Measurements from ENCODE around the gene IQCE.

IQCE gene

DNA sequence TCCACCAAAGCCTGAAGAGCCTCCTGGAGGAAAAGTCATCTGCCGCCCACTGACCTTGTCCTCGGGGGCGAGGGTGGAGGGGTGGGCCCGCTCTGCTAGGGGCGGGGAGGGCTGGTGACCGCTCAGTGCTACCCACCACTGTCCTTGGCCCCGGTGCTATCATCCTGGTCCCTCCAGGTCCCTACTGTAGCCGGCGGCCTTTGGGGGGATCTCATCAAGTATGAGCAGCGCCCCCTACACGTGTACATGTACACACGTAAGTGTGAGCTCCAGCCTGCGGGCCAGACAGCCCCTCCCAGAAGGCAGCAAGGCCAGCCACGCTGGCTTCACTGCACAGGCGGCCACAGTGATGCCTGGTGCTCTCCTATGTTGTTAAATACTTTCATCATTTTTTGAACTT is 92.6 kb downstream of the IQCE start:
- DNase-seq (ENCODE audit: low spot score in 2 of 2) (no peak), ATAC-seq (replicated peaks; ENCODE audit: extremely low read depth, poor library complexity, severe bottlenecking) (no peak)
- no peaks in the 10 kb centered on the region for H3K9me3 Mint-ChIP-seq
- H3K27me3 Mint-ChIP-seq = no peaks in the 10 kb centered on the region
- H3K4me1 Mint-ChIP-seq = no peaks in the 10 kb centered on the region
- H3K36me3 Mint-ChIP-seq (ENCODE audit: insufficient read depth) = peaks cover 3% of the 10 kb centered on the region
- H3K4me3 Mint-ChIP-seq = no peak overlapping the region
- H3K27ac Mint-ChIP-seq (ENCODE audit: low read depth) = no peak overlapping the region

DNA sequence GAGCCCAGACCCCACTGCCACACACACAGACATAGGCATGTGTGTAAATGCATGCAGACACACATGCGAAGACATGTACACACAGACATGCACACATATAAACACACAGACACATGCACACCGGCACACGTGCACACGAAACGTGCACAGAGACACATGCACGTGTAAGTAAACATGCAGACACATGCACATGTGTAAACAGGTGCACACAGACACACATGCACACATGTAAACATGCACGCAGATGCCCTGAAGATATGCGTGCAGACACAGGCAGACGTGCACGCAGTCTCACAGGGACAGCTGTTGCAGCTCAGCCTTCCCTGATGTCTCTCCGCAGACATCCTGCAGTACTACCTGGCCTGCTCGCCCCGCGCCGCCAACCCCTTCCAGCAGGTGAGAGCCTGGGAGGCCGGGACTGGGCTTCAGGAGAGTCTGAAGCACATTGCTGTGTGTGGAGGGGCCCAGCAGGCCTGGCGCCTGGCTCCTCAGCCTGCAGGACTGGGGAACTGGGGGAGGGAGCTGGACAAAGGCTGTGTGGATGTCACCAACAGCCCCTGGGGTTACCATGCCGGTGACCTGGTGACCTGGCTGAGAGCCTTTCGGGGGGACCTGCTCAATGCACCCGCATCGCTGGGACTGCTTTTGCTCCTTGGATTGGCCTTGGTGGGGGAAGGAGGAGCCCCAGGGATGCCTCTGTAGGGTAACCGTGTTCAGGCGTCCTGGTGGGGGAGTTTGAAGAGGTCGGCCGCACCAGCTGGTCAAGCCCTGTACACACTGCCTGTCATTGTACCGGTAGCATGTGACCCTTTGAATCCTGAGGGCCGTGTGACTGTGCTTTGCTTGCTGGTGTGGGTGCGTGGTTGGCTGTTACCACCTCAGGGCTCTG is 93.3 kb downstream of the IQCE start:
- Mint-ChIP-seq H3K4me1 (no peaks in the 10 kb centered on the region), H3K27me3 (no peaks in the 10 kb centered on the region), H3K4me3 (no peak overlapping the region), H3K27ac (ENCODE audit: low read depth) (no peak overlapping the region), H3K9me3 (no peaks in the 10 kb centered on the region), H3K36me3 (ENCODE audit: insufficient read depth) (peaks cover 3% of the 10 kb centered on the region)
- ATAC-seq (replicated peaks; ENCODE audit: extremely low read depth, poor library complexity, severe bottlenecking) (no peak), DNase-seq (ENCODE audit: low spot score in 2 of 2) (no peak)

DNA sequence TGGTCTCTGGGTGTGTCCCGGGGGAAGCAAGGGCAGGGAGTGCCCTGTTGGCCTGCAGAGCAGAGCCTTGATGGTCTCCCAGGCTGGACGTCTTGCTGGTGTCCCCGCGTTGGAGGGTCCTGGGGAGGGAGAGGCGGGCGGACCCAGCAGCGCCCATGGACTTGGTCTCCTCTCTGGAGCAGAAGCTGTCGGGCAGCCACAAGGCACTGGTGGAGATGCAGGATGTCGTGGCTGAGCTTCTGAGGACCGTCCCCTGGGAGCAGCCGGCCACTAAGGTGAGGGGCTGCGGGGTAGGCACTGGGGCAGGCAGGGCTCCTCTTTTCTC is 93.9 kb downstream of the IQCE start:
- no peak for DNase-seq (ENCODE audit: low spot score in 2 of 2)
- H3K9me3 Mint-ChIP-seq = no peaks in the 10 kb centered on the region

DNA sequence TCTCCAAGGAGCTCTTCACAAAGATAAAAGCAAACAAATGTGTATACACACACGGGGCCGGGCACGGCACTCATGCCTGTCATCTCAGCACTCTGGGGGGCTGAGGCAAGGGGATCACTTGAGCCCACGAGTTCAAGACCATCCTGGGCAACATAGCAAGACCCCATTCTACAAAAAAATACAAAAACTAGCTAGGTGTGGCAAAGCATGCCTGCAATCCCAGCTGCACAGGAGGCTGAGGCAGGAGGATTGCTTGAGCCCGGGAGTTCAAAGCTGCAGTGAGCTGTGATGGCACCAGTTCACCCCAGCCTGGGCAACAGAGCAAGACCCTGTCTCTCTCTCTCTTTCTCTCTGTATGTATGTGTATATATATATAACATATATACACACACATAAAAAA is 95.3 kb downstream of the IQCE start:
- H3K4me1 Mint-ChIP-seq = no peaks in the 10 kb centered on the region
- H3K4me3 Mint-ChIP-seq = no peak overlapping the region
- H3K36me3 Mint-ChIP-seq (ENCODE audit: insufficient read depth) = peaks cover 3% of the 10 kb centered on the region
- no peaks in the 10 kb centered on the region for H3K27me3 Mint-ChIP-seq
- ATAC-seq (replicated peaks; ENCODE audit: extremely low read depth, poor library complexity, severe bottlenecking) (no peak), DNase-seq (ENCODE audit: low spot score in 2 of 2) (no peak)
- no peak overlapping the region for H3K27ac Mint-ChIP-seq (ENCODE audit: low read depth)
- H3K9me3 Mint-ChIP-seq = no peaks in the 10 kb centered on the region

More for the DNA sequence above, 93.9 kb downstream of the IQCE start:
- H3K27ac Mint-ChIP-seq (ENCODE audit: low read depth) = no peak overlapping the region
- H3K4me3 Mint-ChIP-seq = no peak overlapping the region
- ATAC-seq (replicated peaks; ENCODE audit: extremely low read depth, poor library complexity, severe bottlenecking) = no peak
- H3K4me1 Mint-ChIP-seq = no peaks in the 10 kb centered on the region
- peaks cover 5% of the 10 kb centered on the region for H3K36me3 Mint-ChIP-seq (ENCODE audit: insufficient read depth)
- no peaks in the 10 kb centered on the region for H3K27me3 Mint-ChIP-seq

DNA sequence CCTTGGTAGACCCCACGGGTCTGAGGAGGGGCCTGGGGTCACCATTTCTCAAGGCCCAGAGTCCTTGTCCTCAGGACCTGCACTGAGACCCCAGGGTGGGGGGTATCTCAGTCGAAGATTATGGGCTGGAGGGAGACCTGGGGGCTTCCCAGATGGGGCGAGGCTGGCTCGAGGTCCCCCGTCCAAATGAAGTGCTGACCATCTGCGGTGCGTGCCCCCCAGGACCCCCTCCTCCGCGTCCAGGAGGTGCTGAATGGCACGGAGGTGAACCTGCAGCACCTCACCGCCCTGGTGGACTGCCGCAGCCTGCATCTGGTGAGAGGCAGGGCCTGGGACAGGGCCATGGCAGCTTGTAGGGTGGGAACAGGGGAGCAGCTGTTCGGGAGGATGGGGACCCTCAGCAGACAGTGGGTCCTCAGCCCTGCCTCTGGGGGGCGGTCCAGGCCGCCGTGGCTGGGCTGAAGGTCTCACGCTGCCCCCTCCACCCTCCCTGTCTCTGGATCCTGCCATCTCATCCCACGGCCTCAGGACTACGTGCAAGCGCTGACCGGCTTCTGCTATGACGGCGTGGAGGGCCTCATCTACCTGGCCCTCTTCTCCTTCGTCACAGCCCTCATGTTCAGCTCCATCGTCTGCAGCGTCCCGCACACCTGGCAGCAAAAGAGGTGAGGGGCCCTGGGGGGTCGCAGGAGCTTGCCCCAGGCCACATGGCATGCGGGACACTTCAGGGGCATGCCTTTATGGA is 97.3 kb downstream of the IQCE start:
- ATAC-seq (replicated peaks; ENCODE audit: extremely low read depth, poor library complexity, severe bottlenecking) (no peak), DNase-seq (ENCODE audit: low spot score in 2 of 2) (no peak)
- peaks cover 1% of the 10 kb centered on the region for H3K36me3 Mint-ChIP-seq (ENCODE audit: insufficient read depth)
- H3K4me1 Mint-ChIP-seq = no peaks in the 10 kb centered on the region
- no peak overlapping the region for H3K27ac Mint-ChIP-seq (ENCODE audit: low read depth)
- H3K9me3 Mint-ChIP-seq = no peaks in the 10 kb centered on the region
- H3K4me3 Mint-ChIP-seq = no peak overlapping the region
- no peaks in the 10 kb centered on the region for H3K27me3 Mint-ChIP-seq

DNA sequence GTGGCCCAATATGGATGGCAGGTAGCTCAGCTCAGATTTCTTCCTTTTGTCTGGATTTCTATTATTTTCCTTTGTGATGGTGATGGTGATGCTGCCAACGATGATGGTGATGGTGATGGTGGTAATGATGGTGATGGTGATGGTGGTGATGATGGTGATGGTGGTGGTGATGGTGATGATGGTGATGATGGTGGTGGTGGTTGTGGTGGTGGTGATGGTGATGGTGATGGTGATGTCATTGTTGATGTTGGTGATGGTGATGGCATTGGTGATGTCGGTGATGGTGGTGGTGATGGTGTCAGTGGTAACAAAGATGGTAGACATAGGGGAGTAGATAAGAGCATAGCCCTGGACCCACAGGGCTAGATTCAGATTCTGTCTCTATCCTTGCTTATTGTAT is 98.4 kb downstream of the IQCE start:
- Mint-ChIP-seq H3K4me1 (no peaks in the 10 kb centered on the region), H3K9me3 (no peaks in the 10 kb centered on the region), H3K27me3 (no peaks in the 10 kb centered on the region), H3K4me3 (no peak overlapping the region), H3K36me3 (ENCODE audit: insufficient read depth) (peaks cover 1% of the 10 kb centered on the region), H3K27ac (ENCODE audit: low read depth) (no peak overlapping the region)
- ATAC-seq (replicated peaks; ENCODE audit: extremely low read depth, poor library complexity, severe bottlenecking) (no peak), DNase-seq (ENCODE audit: low spot score in 2 of 2) (no peak)

DNA sequence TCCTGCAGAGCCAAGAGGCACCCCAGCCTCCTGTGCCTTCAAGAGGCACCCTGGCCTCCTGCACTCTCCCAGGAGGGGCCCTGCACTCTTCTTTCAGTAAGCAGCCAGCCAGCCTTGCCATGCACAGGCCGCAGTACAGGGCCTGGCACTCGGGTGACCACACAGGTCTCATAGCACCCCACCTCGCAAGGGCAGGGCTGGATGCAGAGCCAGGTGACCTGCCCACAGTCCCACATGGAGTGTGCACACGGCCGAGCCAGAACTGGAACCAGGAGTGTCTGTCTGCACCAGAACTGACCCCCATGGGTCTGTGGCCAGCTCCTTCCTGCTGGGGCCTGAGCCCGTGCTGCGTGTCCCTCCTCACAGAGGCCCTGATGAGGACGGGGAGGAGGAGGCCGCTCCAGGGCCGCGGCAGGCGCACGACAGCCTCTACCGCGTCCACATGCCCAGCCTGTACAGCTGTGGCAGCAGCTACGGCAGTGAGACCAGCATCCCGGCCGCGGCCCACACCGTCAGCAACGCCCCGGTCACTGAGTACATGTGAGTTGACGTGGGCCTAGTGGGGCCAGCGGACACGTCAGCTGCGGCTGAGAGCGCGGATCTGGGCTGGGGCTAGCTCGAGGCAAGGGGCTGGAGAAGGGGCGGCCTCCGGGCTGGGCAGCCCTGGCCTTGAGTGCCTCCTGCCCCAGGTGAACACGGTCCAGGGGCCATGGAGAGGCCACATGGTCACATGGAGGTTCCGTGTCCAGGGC is 99.3 kb downstream of the IQCE start:
- H3K36me3 Mint-ChIP-seq (ENCODE audit: insufficient read depth) = peaks cover 1% of the 10 kb centered on the region
- ATAC-seq (replicated peaks; ENCODE audit: extremely low read depth, poor library complexity, severe bottlenecking) (no peak), DNase-seq (ENCODE audit: low spot score in 2 of 2) (no peak)
- no peaks in the 10 kb centered on the region for H3K27me3 Mint-ChIP-seq
- no peak overlapping the region for H3K27ac Mint-ChIP-seq (ENCODE audit: low read depth)
- H3K4me3 Mint-ChIP-seq = no peak overlapping the region
- no peaks in the 10 kb centered on the region for H3K9me3 Mint-ChIP-seq
- H3K4me1 Mint-ChIP-seq = no peaks in the 10 kb centered on the region

DNA sequence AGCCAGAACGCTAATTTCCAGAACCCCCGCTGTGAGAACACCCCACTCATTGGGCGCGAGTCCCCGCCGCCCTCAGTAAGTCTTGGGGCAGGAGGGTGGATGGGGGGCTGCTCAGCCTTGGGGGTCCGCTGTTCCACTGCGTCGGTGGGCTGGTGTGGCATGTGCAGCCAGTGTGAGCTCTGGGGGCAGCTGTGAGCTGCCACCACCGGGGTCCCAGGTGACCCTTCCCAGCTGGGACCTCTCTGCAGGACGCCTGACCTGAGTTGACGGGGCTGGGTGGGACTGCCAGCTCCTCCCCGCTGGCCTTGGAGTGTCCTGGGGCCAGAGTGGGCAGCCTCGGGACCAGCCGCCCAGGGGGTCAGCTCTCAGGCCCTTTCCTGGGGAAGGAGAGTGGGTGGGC is 100.2 kb downstream of the IQCE start:
- peaks cover 1% of the 10 kb centered on the region for H3K36me3 Mint-ChIP-seq (ENCODE audit: insufficient read depth)

DNA sequence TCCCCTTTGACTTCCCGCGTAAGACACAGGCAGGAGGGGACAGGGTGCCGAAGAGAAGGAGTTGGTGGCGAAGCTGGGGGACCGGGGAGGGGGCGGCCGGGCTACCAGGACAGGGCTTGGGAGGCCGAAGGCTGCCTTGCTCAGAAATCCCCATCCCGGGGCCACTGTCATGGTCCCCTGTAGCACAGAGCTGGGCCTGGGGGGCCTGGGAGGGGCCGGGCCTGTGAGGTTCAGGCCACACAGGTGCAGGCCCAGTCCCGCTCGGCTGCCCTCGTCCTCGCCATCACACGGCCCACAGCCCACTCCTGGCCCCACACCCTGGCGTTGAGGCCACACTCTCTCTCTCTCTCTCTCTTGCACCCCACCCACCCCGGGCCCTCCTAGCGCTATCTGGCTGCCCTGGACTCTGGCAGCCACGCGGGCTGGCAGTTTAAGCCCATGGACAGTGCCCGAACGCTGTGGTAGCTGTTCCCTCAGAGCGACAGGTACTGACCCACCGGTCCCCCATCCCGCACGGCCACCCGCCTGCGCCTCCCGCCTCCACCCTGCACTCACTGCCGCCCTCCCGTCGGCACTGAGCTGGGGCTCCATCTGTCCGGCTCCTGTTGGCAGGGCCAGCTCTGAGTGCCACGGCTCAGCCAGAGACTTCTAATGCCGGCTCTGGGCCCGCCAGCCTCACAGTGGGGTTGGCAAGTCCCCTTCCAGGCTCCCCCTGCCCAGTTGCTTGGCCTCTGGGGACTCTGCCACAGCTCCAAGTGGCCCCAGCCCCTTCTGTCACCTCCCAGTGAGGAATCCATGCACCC is 101.0 kb downstream of the IQCE start:
- Mint-ChIP-seq H3K36me3 (ENCODE audit: insufficient read depth) (peaks cover 1% of the 10 kb centered on the region), H3K27ac (ENCODE audit: low read depth) (no peak overlapping the region), H3K4me1 (no peaks in the 10 kb centered on the region), H3K27me3 (no peaks in the 10 kb centered on the region), H3K4me3 (no peak overlapping the region), H3K9me3 (no peaks in the 10 kb centered on the region)
- no peak for DNase-seq (ENCODE audit: low spot score in 2 of 2)
- ATAC-seq (replicated peaks; ENCODE audit: extremely low read depth, poor library complexity, severe bottlenecking) = no peak

More for the DNA sequence above, 100.2 kb downstream of the IQCE start:
- Mint-ChIP-seq H3K4me3 (no peak overlapping the region), H3K27me3 (no peaks in the 10 kb centered on the region), H3K27ac (ENCODE audit: low read depth) (no peak overlapping the region), H3K4me1 (no peaks in the 10 kb centered on the region), H3K9me3 (no peaks in the 10 kb centered on the region)
- ATAC-seq (replicated peaks; ENCODE audit: extremely low read depth, poor library complexity, severe bottlenecking) = no peak
- no peak for DNase-seq (ENCODE audit: low spot score in 2 of 2)

DNA sequence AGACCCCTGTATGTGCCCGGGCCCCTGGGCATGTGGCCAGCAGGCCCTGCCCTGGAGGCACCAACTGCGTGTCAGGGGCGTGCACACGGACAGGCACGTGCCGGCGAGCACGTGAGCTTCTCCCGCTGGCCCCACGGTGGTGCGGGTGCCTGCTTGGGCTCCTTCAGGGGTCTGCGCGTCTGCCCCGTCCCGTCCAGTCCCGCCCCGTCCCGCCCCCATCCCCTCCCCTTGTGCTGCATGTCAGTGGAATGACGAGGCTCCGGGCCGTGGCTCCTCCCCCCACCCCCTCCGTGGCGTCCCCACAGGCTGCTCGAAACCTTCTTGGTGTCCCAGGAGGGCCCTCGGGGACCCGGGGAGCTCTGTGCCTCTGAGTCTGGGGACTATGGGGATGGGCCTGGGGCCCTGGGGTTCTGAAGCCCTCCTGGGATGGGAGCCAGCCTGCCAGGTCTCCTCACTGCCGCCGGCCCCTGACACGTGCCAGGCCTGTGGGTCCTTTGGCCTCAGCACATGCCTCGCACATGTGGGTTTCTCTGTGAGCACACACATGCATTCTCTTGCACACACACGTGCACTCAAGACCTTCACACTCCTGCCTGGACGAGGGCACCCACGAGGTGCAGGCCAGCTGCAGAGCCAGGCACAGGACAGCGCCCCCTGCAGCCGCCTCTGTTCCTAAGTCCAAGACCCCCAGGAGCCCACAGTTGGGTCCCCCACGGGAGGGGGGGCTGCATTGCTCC is 101.7 kb downstream of the IQCE start:
- Mint-ChIP-seq H3K27ac (ENCODE audit: low read depth) (no peak overlapping the region), H3K27me3 (no peaks in the 10 kb centered on the region), H3K9me3 (no peaks in the 10 kb centered on the region), H3K36me3 (ENCODE audit: insufficient read depth) (peaks cover 1% of the 10 kb centered on the region), H3K4me1 (no peaks in the 10 kb centered on the region), H3K4me3 (no peak overlapping the region)
- DNase-seq (ENCODE audit: low spot score in 2 of 2) (no peak), ATAC-seq (replicated peaks; ENCODE audit: extremely low read depth, poor library complexity, severe bottlenecking) (no peak)

DNA sequence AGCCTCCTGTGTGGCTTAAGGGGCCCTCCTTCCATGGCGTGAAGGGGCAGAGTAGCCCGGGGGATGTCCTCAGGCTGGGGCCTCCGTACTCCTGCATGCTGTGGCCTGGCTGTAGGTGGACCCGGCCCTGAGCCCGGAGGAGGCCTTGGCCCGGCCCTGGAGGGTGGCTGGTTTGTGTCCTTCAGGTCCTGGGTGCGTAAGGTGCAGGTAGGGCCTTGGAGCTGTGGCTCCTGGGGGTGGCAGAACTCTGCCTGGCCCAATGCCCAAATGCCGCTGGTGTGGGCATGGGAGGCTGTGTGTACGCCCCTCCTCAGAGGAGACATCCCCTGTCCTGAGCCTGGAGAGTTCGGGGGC is 102.3 kb downstream of the IQCE start:
- Mint-ChIP-seq H3K4me3 (no peak overlapping the region), H3K27ac (ENCODE audit: low read depth) (no peak overlapping the region), H3K36me3 (ENCODE audit: insufficient read depth) (peaks cover 1% of the 10 kb centered on the region), H3K27me3 (no peaks in the 10 kb centered on the region), H3K9me3 (no peaks in the 10 kb centered on the region), H3K4me1 (no peaks in the 10 kb centered on the region)
- ATAC-seq (replicated peaks; ENCODE audit: extremely low read depth, poor library complexity, severe bottlenecking) (no peak), DNase-seq (ENCODE audit: low spot score in 2 of 2) (no peak)

Measured in central memory CD8-positive, alpha-beta T cell (primary cell).